B cell (primary cell): Measurements from ENCODE around the gene ADAMTS2.

Experiments
- EZH2 ChIP-seq: IDR thresholded peaks from 2 replicates; pipeline ENCODE4 v1.6.1; 2012; ENCODE audit warnings: borderline replicate concordance, low read depth, mild to moderate bottlenecking, moderate library complexity, low read length; ENCODE audit not compliant: insufficient read depth, poor library complexity, severe bottlenecking
- TF ChIP-seq, protein P1 (sequence below): fragments of 200-600 bp; IDR thresholded peaks from one replicate; pipeline ENCODE4 v1.8.0; 2022; ENCODE audit warnings: antibody characterized with exemption, mild to moderate bottlenecking

DNA sequence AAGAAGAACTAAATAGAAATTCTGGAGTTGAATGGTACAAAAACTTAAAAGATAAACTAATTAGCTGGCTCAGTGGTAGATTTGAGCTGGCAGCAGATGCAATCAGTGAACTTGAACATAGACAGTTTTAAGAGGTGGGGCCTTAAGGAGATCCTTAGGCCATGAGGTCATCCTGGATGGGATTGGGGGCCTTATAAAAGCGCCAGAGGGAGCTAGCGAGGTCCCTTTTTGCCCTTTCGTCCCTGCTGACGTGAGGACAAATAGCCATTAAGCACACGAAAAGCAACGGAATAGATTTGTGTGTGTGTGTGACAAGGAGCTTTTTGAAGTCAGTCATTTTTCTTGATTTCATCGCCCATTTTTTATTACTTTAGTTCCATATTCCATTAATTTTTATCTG is 201.8 kb downstream of the ADAMTS2 start:
- TF ChIP-seq, protein P1, sequence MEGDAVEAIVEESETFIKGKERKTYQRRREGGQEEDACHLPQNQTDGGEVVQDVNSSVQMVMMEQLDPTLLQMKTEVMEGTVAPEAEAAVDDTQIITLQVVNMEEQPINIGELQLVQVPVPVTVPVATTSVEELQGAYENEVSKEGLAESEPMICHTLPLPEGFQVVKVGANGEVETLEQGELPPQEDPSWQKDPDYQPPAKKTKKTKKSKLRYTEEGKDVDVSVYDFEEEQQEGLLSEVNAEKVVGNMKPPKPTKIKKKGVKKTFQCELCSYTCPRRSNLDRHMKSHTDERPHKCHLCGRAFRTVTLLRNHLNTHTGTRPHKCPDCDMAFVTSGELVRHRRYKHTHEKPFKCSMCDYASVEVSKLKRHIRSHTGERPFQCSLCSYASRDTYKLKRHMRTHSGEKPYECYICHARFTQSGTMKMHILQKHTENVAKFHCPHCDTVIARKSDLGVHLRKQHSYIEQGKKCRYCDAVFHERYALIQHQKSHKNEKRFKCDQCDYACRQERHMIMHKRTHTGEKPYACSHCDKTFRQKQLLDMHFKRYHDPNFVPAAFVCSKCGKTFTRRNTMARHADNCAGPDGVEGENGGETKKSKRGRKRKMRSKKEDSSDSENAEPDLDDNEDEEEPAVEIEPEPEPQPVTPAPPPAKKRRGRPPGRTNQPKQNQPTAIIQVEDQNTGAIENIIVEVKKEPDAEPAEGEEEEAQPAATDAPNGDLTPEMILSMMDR, result no peak
- TF ChIP-seq EZH2, result no peak
